ENCODE results near the gene ODF2L. TPM values are rescaled to one million over a fixed set of nuclear protein-coding genes. Genes with fewer than 3 reads are reported as not detected.

ODF2L gene
- total and polyA plus RNA-seq, 7 donors = 14.4 to 55.1 (median 27.8) TPM

DNA sequence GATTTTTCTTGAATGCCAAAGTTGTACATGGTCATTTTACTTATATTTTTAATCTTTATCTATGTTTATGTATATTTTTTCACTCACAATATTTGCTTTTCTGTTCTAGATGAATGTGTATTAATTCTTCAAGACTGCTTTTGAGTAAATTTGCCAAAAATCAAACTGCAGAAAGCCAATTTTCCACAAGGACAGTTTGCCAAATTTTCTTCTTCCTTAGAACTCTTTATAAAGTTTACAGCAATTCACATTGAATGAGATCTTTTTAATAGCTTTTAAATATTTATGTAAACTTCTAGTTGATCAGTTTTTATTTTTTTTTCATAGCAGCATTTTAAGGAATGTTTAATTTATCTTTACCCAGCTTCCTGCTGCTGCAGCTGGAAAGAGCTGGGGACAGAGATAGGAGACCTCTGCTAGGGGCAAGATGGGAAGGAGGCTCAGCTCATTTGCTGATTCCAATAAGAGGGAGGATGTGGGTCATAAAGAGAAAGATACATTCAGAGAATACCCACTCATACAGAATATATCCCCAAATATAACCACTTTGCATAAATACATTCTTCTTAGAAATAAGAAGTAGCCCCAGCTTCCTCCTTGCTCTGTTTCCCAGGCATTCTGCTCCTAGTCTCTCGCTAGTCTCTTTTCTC lies 93.0 kb downstream of the ODF2L start:
- intact Hi-C loops (cut with DNase I) = no loop called here
- Histone ChIP-seq H3K9me3 (no peaks in the 10 kb centered on the region), H3K4me3 (no peak overlapping the region), H3K4me1 (no peaks in the 10 kb centered on the region), H3K27ac (no peak overlapping the region), H3K36me3 (no peaks in the 10 kb centered on the region), H3K27me3 (no peaks in the 10 kb centered on the region)
- WGBS, 2 donors = 78 to 91% methylated on average over 1 of the region's 1 CpG
- no peak for DNase-seq
- TF ChIP-seq POLR2A (IDR thresholded peaks at IDR 0.05) (no peak), EP300 (IDR thresholded peaks at IDR 0.05) (no peak), POLR2AphosphoS5 (IDR thresholded peaks at IDR 0.05) (no peak)
- TF ChIP-seq, protein P1, sequence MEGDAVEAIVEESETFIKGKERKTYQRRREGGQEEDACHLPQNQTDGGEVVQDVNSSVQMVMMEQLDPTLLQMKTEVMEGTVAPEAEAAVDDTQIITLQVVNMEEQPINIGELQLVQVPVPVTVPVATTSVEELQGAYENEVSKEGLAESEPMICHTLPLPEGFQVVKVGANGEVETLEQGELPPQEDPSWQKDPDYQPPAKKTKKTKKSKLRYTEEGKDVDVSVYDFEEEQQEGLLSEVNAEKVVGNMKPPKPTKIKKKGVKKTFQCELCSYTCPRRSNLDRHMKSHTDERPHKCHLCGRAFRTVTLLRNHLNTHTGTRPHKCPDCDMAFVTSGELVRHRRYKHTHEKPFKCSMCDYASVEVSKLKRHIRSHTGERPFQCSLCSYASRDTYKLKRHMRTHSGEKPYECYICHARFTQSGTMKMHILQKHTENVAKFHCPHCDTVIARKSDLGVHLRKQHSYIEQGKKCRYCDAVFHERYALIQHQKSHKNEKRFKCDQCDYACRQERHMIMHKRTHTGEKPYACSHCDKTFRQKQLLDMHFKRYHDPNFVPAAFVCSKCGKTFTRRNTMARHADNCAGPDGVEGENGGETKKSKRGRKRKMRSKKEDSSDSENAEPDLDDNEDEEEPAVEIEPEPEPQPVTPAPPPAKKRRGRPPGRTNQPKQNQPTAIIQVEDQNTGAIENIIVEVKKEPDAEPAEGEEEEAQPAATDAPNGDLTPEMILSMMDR (IDR thresholded peaks at IDR 0.05) = no peak

Small RNA genes lying within 50 kb of the gene (small RNA-seq; reads per million reads assigned to genes)
- 0 reads per million in 3 donors for gene MIR7856

Other genes with a start within 250 kb of the ODF2L start
- 1 to 10 TPM; 5.8 to 8.6 (median 7.8) TPM for gene COL24A1, start 239.6 kb downstream of the ODF2L start, total RNA-seq
- gene COL24A1, start 239.6 kb downstream of the ODF2L start, polyA plus RNA-seq = 1 to 10 TPM in 1 of 3 donors, under 1 TPM in 1, not detected in 1; under 0.01 to 1.5 TPM
- not detected for gene CLCA2, start 27.8 kb upstream of the ODF2L start, total RNA-seq
- gene CLCA2, start 27.8 kb upstream of the ODF2L start, polyA plus RNA-seq = 1 to 10 TPM in 1 of 3 donors, under 1 TPM in 2; 0.60 to 2.1 (median 0.60) TPM
- under 1 TPM in 1 of 4 donors, not detected in 3; 0.83 TPM for gene CLCA1, start 72.6 kb upstream of the ODF2L start, total RNA-seq
- 100 to 1,000 TPM; 184 to 262 (median 201) TPM for gene CLCA1, start 72.6 kb upstream of the ODF2L start, polyA plus RNA-seq
- gene CLCA4, start 150.8 kb upstream of the ODF2L start, total RNA-seq = 1 to 10 TPM in 2 of 4 donors, not detected in 2; 1.7 to 2.1 TPM
- 100 to 1,000 TPM; 168 to 854 (median 502) TPM for gene CLCA4, start 150.8 kb upstream of the ODF2L start, polyA plus RNA-seq